ENCODE measurements around the gene AP5S1.

Gene AP5S1

GRCh38 chr20:3802524-3803239 lies 17.7 kb upstream of the AP5S1 start:
- TF ChIP-seq, protein P1, sequence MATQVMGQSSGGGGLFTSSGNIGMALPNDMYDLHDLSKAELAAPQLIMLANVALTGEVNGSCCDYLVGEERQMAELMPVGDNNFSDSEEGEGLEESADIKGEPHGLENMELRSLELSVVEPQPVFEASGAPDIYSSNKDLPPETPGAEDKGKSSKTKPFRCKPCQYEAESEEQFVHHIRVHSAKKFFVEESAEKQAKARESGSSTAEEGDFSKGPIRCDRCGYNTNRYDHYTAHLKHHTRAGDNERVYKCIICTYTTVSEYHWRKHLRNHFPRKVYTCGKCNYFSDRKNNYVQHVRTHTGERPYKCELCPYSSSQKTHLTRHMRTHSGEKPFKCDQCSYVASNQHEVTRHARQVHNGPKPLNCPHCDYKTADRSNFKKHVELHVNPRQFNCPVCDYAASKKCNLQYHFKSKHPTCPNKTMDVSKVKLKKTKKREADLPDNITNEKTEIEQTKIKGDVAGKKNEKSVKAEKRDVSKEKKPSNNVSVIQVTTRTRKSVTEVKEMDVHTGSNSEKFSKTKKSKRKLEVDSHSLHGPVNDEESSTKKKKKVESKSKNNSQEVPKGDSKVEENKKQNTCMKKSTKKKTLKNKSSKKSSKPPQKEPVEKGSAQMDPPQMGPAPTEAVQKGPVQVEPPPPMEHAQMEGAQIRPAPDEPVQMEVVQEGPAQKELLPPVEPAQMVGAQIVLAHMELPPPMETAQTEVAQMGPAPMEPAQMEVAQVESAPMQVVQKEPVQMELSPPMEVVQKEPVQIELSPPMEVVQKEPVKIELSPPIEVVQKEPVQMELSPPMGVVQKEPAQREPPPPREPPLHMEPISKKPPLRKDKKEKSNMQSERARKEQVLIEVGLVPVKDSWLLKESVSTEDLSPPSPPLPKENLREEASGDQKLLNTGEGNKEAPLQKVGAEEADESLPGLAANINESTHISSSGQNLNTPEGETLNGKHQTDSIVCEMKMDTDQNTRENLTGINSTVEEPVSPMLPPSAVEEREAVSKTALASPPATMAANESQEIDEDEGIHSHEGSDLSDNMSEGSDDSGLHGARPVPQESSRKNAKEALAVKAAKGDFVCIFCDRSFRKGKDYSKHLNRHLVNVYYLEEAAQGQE (IDR thresholded peaks at IDR 0.05; ENCODE audit: insufficient read depth in 1 of 2, low read depth in 2 of 2, low read length in 2 of 2): no peak
- TF ChIP-seq SIN3A (IDR thresholded peaks at IDR 0.05; ENCODE audit: borderline replicate concordance, insufficient read depth, low read length) (no peak), POLR2AphosphoS5 (IDR thresholded peaks at IDR 0.05; ENCODE audit: low read depth, low read length) (no peak), TAF1 (IDR thresholded peaks at IDR 0.05; ENCODE audit: borderline replicate concordance, insufficient read depth, low read length) (no peak), FOXP2 (optimal IDR thresholded peaks at IDR 0.05; ENCODE audit: borderline replicate concordance, extremely low read depth, extremely low read length, insufficient read depth) (no peak)

DNA sequence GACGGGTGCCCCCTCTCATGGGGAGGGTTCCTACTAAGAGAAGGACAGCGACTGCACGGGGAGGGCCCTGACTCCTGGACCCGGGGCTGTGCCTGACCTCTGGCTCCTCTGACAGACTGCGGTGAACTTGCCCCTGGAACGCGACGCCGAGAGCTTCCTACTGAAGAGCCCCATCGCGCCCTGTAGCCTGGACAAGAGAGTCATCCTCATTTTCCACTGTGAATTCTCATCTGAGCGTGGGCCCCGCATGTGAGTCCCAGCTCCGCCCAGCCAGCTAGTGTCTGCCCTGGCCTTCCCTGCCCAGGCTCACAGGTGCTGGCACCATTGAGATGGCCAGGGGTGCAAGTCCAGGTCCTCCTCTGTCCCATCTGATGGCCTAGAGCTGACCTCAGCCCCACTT lies 17.1 kb upstream of the AP5S1 start:
- TF ChIP-seq FOXP2 (optimal IDR thresholded peaks at IDR 0.05; ENCODE audit: borderline replicate concordance, extremely low read depth, extremely low read length, insufficient read depth): no peak
- TF ChIP-seq, protein P1 (IDR thresholded peaks at IDR 0.05; ENCODE audit: insufficient read depth in 1 of 2, low read depth in 2 of 2, low read length in 2 of 2): no peak
- no peak for TF ChIP-seq SIN3A (IDR thresholded peaks at IDR 0.05; ENCODE audit: borderline replicate concordance, insufficient read depth, low read length)
- no peak for TF ChIP-seq TAF1 (IDR thresholded peaks at IDR 0.05; ENCODE audit: borderline replicate concordance, insufficient read depth, low read length)
- no peak for TF ChIP-seq POLR2AphosphoS5 (IDR thresholded peaks at IDR 0.05; ENCODE audit: low read depth, low read length)

DNA sequence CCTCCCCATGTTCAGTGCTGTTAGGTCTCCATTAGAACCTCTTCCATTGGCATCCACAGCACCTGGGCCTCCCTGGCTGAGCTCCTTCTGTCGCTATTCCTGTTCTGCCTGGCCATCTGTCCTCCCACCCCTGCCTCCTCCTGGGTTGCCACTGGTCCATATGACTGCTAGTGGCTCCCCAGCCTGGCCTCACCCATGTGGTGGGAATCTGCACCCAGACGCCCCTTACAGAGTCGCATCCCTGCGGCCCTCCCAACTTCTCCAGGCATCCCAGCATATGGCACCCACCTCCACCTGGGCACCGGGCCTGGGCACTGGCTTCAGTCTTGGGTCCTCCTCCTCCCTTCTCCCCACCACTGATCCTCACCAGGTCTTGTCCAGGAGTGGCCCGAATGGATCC lies 16.5 kb upstream of the AP5S1 start:
- TF ChIP-seq, protein P1 (IDR thresholded peaks at IDR 0.05; ENCODE audit: insufficient read depth in 1 of 2, low read depth in 2 of 2, low read length in 2 of 2): no peak
- TF ChIP-seq FOXP2 (optimal IDR thresholded peaks at IDR 0.05; ENCODE audit: borderline replicate concordance, extremely low read depth, extremely low read length, insufficient read depth) (no peak), SIN3A (IDR thresholded peaks at IDR 0.05; ENCODE audit: borderline replicate concordance, insufficient read depth, low read length) (no peak), TAF1 (IDR thresholded peaks at IDR 0.05; ENCODE audit: borderline replicate concordance, insufficient read depth, low read length) (no peak), POLR2AphosphoS5 (IDR thresholded peaks at IDR 0.05; ENCODE audit: low read depth, low read length) (no peak)

DNA sequence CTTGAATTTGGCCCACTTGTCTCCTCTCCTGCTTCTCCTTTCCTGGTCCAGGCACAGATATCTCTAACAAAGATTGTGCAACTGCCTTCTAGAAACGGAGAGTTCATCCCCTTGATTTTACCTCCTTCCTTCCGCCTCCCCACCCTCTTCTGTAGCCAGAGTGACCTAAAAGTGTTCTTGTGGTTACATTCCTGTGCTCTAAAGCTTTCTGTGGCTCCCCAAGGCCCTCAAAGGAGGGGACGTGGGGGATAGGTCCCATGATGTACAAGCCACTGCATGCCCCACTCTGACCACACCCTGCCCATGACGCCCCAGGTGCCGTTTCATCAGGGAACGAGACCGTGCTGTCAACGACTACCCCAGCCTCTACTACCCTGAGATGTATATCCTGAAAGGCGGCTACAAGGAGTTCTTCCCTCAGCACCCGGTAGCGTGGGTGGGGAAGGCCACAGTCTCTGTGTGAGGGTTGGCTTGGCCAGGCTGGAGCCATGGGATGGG lies 16.0 kb upstream of the AP5S1 start:
- TF ChIP-seq POLR2AphosphoS5 (IDR thresholded peaks at IDR 0.05; ENCODE audit: low read depth, low read length) (no peak), SIN3A (IDR thresholded peaks at IDR 0.05; ENCODE audit: borderline replicate concordance, insufficient read depth, low read length) (no peak), FOXP2 (optimal IDR thresholded peaks at IDR 0.05; ENCODE audit: borderline replicate concordance, extremely low read depth, extremely low read length, insufficient read depth) (no peak), TAF1 (IDR thresholded peaks at IDR 0.05; ENCODE audit: borderline replicate concordance, insufficient read depth, low read length) (no peak)
- TF ChIP-seq, protein P1 (IDR thresholded peaks at IDR 0.05; ENCODE audit: insufficient read depth in 1 of 2, low read depth in 2 of 2, low read length in 2 of 2): no peak
